Tracheal epithelial cell (primary cell): ENCODE measurements around the gene C6orf163. TPM values are rescaled to one million over a fixed set of nuclear protein-coding genes. Genes with fewer than 3 reads are reported as not detected.

Experiments used
- total RNA-seq: library from RNA; depleted of rRNA; stranded (reverse); fragments of >200 nt; gene quantifications from 2 replicates; pipeline ENCODE4 v1.2.1, GENCODE V29; 2014

Gene C6orf163
- total RNA-seq: 1.4 TPM in 1 of 2 replicates, not detected in the other

GRCh38 chr6:87344731-87345130 lies at the start of gene C6orf163:
C6orf163 (plus strand) TSS chr6:87344813; CDS start chr6:87345100, 287 bp downstream.

GRCh38 chr6:87322304-87323212 lies 22.1 kb upstream of the C6orf163 start, which contains the start of gene SMIM8:
SMIM8 (plus strand) TSS chr6:87322588; CDS start chr6:87337032, 14,444 bp downstream.

GRCh38 chr6:87407901-87408720 lies 63.5 kb downstream of the C6orf163 start, which contains the start of gene CFAP206:
CFAP206 (plus strand) TSS chr6:87407972; CDS start chr6:87409840, 1,868 bp downstream.

Other genes with a start within 250 kb of the C6orf163 start
- not detected in 2 replicates for gene CGA, start 249.7 kb upstream of the C6orf163 start, total RNA-seq
- gene ZNF292, start 189.2 kb upstream of the C6orf163 start, total RNA-seq: 27.9 and 28.9 TPM in 2 replicates
- gene SMIM8, start 22.2 kb upstream of the C6orf163 start, total RNA-seq: 2.9 and 4.3 TPM in 2 replicates
- gene GJB7, start 15.5 kb upstream of the C6orf163 start, total RNA-seq: not detected in 2 replicates
- 0.48 TPM in 1 of 2 replicates, not detected in the other for gene CFAP206, start 63.2 kb downstream of the C6orf163 start, total RNA-seq
- 10.4 and 17.1 TPM in 2 replicates for gene SLC35A1, start 128.2 kb downstream of the C6orf163 start, total RNA-seq
- gene RARS2, start 245.2 kb downstream of the C6orf163 start, total RNA-seq: 24.9 and 29.4 TPM in 2 replicates
- 11.3 and 16.4 TPM in 2 replicates for gene ORC3, start 245.3 kb downstream of the C6orf163 start, total RNA-seq